T-helper 2 cell treated with Interferon-gamma antibody and Interleukin-4, amounts not matched to agents 5 μg/mL and 100 μg/mL, for 36 hours (primary cell): ENCODE results near the gene ABCB11.
"Not testable (repeated sequence)": the region's sequence is repeated elsewhere in the genome, so short reads cannot be mapped to it uniquely, and the experiment has no call there.

Source experiments
- DNase-seq: peaks from one replicate; pipeline ENCODE4 v3.0.0; 2021; ENCODE audit warnings: low spot score
- H3K27ac Mint-ChIP-seq: one replicate; pipeline ENCODE4 v1.8.0; 2021; ENCODE audit warnings: mild to moderate bottlenecking, mixed read lengths
- H3K27me3 Mint-ChIP-seq: one replicate; pipeline ENCODE4 v1.8.0; 2021; ENCODE audit warnings: low read depth, mixed read lengths
- H3K36me3 Mint-ChIP-seq: one replicate; pipeline ENCODE4 v1.8.0; 2021; ENCODE audit warnings: low read depth, mixed read lengths
- H3K4me1 Mint-ChIP-seq: one replicate; pipeline ENCODE4 v1.8.0; 2021; ENCODE audit warnings: low read depth, mixed read lengths
- H3K4me3 Mint-ChIP-seq: one replicate; pipeline ENCODE4 v1.8.0; 2022; ENCODE audit warnings: mild to moderate bottlenecking, moderate library complexity, mixed read lengths
- H3K9me3 Mint-ChIP-seq: one replicate; pipeline ENCODE4 v1.8.0; 2021; ENCODE audit warnings: mixed read lengths

The ABCB11 gene

GRCh38 chr2:169034256-169034655, 3.1 kb upstream of the ABCB11 start:
- no peaks in the 10 kb centered on the region for H3K36me3 Mint-ChIP-seq
- no peak overlapping the region for H3K27ac Mint-ChIP-seq
- no peak for DNase-seq
- peaks cover 10% of the 10 kb centered on the region for H3K4me1 Mint-ChIP-seq
- no peaks in the 10 kb centered on the region for H3K27me3 Mint-ChIP-seq
- no peak overlapping the region for H3K4me3 Mint-ChIP-seq
- H3K9me3 Mint-ChIP-seq, result peaks cover 7% of the 10 kb centered on the region

- Mint-ChIP-seq H3K4me1 (peaks cover 8% of the 10 kb centered on the region), H3K27me3 (no peaks in the 10 kb centered on the region), H3K4me3 (no peak overlapping the region), H3K27ac (no peak overlapping the region), H3K36me3 (no peaks in the 10 kb centered on the region), H3K9me3 (peaks cover 7% of the 10 kb centered on the region)
- no peak for DNase-seq
Observed at GRCh38 chr2:169029341-169029740, 1.8 kb downstream of the ABCB11 start.

GRCh38 chr2:169027234-169027633, 3.9 kb downstream of the ABCB11 start:
- no peak for DNase-seq
- Mint-ChIP-seq H3K4me3 (no peak overlapping the region), H3K4me1 (peaks cover 7% of the 10 kb centered on the region), H3K27me3 (peaks cover 3% of the 10 kb centered on the region), H3K36me3 (no peaks in the 10 kb centered on the region), H3K27ac (no peak overlapping the region), H3K9me3 (no peaks in the 10 kb centered on the region)

- Mint-ChIP-seq H3K27ac (no peak overlapping the region), H3K36me3 (no peaks in the 10 kb centered on the region), H3K4me3 (no peak overlapping the region), H3K27me3 (peaks cover 6% of the 10 kb centered on the region), H3K9me3 (no peaks in the 10 kb centered on the region), H3K4me1 (peaks cover 7% of the 10 kb centered on the region)
- no peak for DNase-seq
Observed at GRCh38 chr2:169026056-169026455, 5.1 kb downstream of the ABCB11 start.

GRCh38 chr2:169023161-169023560, 8.0 kb downstream of the ABCB11 start:
- Mint-ChIP-seq H3K27me3 (peaks cover 9% of the 10 kb centered on the region), H3K4me3 (no peak overlapping the region), H3K36me3 (no peaks in the 10 kb centered on the region), H3K4me1 (peaks cover 7% of the 10 kb centered on the region), H3K27ac (no peak overlapping the region), H3K9me3 (no peaks in the 10 kb centered on the region)
- no peak for DNase-seq

- Mint-ChIP-seq H3K36me3 (no peaks in the 10 kb centered on the region), H3K4me3 (no peak overlapping the region), H3K27me3 (peaks cover 9% of the 10 kb centered on the region), H3K27ac (no peak overlapping the region), H3K9me3 (peaks cover 3% of the 10 kb centered on the region), H3K4me1 (no peaks in the 10 kb centered on the region)
- DNase-seq, result no peak
Observed at GRCh38 chr2:169018390-169018789, 12.7 kb downstream of the ABCB11 start.

GRCh38 chr2:169015943-169016342, 15.2 kb downstream of the ABCB11 start:
- Mint-ChIP-seq H3K36me3 (no peaks in the 10 kb centered on the region), H3K9me3 (peaks cover 3% of the 10 kb centered on the region), H3K27ac (no peak overlapping the region), H3K4me1 (no peaks in the 10 kb centered on the region), H3K27me3 (peaks cover 3% of the 10 kb centered on the region), H3K4me3 (no peak overlapping the region)
- DNase-seq, result no peak

DNA sequence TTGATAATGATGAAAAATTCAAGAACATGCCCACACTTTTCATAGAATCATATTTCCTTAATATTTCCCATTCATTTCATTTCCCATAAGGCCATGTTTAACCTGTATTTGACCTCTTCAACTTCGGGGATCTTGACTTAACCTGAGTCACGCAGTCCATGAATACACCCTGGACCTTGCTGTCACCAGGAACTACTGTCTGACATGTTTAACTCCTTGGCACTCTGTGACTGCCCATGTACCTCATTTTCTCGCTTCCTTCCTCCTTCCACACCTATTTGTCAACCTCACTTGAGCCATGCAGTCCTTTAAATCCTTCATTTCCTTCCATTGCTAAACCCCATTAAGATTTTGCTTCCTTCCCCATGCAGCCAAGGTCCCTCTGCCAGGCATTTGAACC, 16.3 kb downstream of the ABCB11 start:
- no peak overlapping the region for H3K27ac Mint-ChIP-seq
- no peaks in the 10 kb centered on the region for H3K27me3 Mint-ChIP-seq
- no peaks in the 10 kb centered on the region for H3K4me1 Mint-ChIP-seq
- H3K4me3 Mint-ChIP-seq, result no peak overlapping the region
- no peaks in the 10 kb centered on the region for H3K36me3 Mint-ChIP-seq
- H3K9me3 Mint-ChIP-seq, result peaks cover 3% of the 10 kb centered on the region
- DNase-seq, result no peak

DNA sequence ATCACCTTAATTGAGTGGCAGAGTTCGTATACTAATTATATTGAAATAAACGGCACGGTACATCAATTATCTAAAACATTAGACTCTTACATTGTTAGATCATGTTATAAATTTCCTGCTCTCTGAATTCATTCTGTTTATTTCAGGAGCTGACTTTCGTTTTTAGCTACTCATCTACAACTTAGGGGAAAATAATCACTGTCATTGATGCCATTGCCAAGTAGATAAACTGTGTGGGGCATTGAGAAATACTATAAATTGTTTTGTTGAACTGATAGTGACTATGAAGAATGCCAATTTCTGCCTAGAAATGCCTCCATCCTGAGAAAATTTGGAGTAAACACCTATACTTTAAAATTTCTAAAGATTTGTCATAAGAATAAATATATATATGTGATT, 17.5 kb downstream of the ABCB11 start:
- no peak for DNase-seq
- Mint-ChIP-seq H3K36me3 (no peaks in the 10 kb centered on the region), H3K4me3 (no peak overlapping the region), H3K4me1 (no peaks in the 10 kb centered on the region), H3K27me3 (no peaks in the 10 kb centered on the region), H3K27ac (no peak overlapping the region), H3K9me3 (peaks cover 3% of the 10 kb centered on the region)

- Mint-ChIP-seq H3K9me3 (peaks cover 3% of the 10 kb centered on the region), H3K27me3 (no peaks in the 10 kb centered on the region), H3K4me1 (peaks cover under 1% of the 10 kb centered on the region), H3K36me3 (no peaks in the 10 kb centered on the region), H3K27ac (no peak overlapping the region), H3K4me3 (no peak overlapping the region)
- no peak for DNase-seq
Observed at GRCh38 chr2:169012812-169013627, 18.1 kb downstream of the ABCB11 start.

- not testable (repeated sequence) for H3K27ac Mint-ChIP-seq, H3K4me3 Mint-ChIP-seq, DNase-seq, H3K9me3 Mint-ChIP-seq, H3K4me1 Mint-ChIP-seq, H3K36me3 Mint-ChIP-seq, H3K27me3 Mint-ChIP-seq
Observed at GRCh38 chr2:169012191-169012792, 18.8 kb downstream of the ABCB11 start.

DNA sequence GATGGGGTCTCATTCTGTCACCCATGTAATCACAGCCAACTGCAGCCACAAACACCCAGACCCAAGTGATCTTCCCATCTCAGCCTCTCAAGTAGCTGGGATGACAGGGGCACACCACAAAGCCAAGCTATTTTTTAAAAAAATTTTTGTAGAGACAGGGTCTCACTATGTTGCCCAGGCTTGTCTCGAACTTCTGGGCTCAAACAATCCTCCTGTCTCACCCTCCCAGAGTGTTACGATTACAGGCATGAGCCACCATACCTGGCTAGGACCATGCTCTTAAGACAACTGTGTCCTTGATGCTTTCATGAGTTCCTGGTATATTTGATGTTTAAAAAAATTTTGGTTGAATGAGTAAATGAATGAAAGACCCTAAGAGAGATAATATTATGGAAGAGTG, 19.4 kb downstream of the ABCB11 start:
- Mint-ChIP-seq H3K4me3 (no peak overlapping the region), H3K27ac (no peak overlapping the region), H3K4me1 (peaks cover 2% of the 10 kb centered on the region), H3K36me3 (no peaks in the 10 kb centered on the region), H3K9me3 (peaks cover 3% of the 10 kb centered on the region), H3K27me3 (no peaks in the 10 kb centered on the region)
- no peak for DNase-seq

DNA sequence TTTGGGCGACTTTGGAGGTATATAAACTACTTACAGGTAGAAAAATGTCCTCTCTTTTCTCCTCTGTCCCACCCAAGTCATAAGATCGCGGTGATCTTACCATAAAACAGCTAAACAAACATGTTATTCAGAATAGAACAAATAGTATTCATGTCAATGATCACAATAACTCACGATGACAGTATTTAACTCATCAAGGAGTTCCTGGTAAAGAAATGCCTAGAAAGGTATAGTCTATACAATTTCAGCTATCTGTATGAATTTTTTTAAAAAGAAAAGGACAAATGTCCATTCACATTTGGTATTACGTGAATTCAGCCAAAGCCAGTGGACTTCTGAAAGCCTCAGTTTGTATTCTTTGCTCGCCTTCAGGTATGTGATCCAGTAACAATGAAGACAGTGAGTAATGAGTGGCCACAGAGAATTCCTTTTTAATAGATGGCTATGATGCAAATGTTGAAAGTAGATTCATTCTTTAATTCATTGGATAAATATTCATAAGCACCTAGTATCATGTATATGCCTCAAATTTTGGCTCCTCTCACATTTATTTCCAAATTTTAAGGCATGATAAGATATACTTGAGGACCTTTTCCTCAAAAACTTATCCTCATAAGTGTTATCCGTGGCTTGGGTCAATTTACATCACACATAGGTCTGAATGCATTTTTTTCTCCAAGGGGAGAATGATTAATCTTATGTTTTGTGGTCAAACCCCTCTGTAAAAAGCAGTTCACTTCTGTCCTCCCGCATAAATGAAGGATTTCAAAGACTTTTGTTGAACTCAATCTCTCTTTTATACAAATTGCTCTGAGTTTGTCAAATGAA, 20.3 kb downstream of the ABCB11 start:
- no peaks in the 10 kb centered on the region for H3K27me3 Mint-ChIP-seq
- H3K4me3 Mint-ChIP-seq, result no peak overlapping the region
- H3K27ac Mint-ChIP-seq, result no peak overlapping the region
- H3K36me3 Mint-ChIP-seq, result no peaks in the 10 kb centered on the region
- no peaks in the 10 kb centered on the region for H3K9me3 Mint-ChIP-seq
- peaks cover 2% of the 10 kb centered on the region for H3K4me1 Mint-ChIP-seq
- no peak for DNase-seq
